Colon (tissue), 2 donors: ENCODE measurements around the gene NCR3LG1.

Source experiments
- FAIRE-seq: peaks from 2 replicates; lab custom pipeline; 2012; peaks lifted over from hg19 to GRCh38; lab: Jason Lieb, UNC
- donor health status: control.
- donor health status: control.

NCR3LG1 gene

GRCh38 chr11:17351510-17352176 lies at the start of gene NCR3LG1:
Gene NCR3LG1, plus strand, starts transcription at chr11:17351800. Its CDS starts 170 bp downstream, at chr11:17351970.
- no peak for FAIRE-seq

- no peak for FAIRE-seq
Measured at GRCh38 chr11:17313349-17314231, 38.0 kb upstream of the NCR3LG1 start.

DNA sequence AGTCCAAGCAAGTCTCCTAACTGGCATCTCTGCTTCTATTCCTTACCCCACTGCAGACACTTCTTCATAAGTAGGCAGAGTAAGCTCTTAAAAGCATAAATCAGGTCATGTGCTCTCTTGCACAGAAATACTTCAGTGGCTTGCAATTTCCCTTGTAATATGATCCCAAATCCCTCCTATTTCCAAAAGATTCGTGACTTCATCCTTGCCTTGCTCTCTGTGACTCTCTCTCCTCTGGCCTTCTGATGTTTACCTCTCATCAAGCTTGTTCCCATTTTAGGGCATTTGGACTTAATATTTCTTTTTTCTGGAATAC lies 37.4 kb upstream of the NCR3LG1 start:
- no peak for FAIRE-seq

DNA sequence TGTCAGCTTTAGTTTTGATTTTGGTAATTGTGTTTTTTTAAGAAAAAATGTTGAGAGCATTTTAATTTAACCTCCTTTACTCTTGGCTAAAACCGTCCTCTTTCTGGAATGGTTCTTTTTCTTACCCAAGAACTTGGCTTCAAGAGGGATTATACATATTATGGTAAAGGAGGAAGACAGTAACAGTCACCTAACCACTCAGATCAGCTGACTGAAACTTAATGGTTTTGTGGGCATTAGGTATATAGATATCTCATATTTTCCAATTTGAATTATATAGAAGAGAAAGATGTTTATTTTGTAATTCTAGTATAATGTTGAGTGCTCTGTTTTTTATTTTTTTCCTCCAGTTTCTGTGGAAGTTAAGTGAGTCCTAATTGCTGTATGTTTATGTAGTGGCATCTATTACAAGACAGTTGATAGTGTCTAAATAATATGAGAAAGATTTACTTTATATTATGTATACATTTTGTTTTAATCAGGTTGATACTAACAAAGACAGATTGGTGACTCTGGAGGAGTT lies 36.6 kb upstream of the NCR3LG1 start:
- FAIRE-seq, result peak; percentile 43

GRCh38 chr11:17328871-17329494 lies 22.6 kb upstream of the NCR3LG1 start:
- FAIRE-seq, result no peak

DNA sequence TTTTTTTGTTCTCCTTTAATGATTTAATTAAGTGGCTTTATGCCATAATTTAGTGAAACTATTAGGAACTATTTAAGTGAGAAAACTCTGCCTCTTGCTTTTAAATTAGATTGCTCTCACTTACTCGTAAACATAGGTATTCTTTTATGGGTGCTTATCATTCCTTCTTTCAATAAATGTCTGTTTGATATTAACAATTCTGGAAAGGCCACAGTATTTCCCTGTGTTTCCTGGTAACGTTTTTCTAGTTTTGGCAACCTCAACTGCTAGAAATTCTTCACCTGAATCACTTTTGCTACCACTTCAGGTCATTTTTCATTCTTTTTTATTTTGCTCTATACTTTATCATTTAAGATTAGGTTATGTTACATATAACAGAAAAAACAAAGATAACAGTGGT lies 19.9 kb upstream of the NCR3LG1 start:
- FAIRE-seq, result no peak

DNA sequence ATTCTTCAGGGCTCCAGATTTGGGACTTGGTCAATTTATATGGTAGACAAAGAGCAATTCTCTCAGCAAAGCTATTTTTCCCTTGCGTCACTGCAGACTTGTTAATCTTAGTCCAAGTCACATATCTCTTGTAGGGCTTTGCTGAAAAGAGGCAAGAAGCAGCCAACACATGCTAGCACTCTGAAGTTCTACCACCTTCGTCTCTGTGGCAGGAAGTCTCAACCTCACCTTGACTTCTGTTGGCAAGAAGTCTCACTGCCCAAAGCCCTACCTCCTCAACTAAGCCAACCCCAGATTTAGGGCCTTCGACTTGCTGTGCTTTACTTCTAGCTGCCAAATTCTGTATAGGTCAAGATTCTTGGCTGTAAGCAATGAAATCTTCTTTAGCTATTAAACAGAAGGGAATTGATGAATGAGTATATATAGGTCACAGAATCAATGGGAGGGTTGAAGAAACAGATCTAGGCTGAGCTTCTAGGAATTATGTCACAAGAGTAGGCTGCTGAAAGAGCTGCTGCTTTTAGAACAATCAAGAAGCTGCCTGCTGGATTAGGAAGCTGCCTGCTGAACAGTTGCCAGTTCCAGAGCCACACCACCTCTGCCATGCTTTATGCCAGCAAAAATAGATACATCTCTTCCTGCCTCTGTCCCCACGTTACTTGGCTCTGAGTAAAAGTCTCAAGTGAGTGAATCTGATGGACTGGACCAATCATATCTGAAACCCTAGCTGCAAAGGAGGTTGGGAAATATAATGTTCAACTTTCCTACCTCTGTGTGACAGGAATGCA lies 17.6 kb upstream of the NCR3LG1 start:
- FAIRE-seq, result no peak

- FAIRE-seq, result no peak
Measured at GRCh38 chr11:17343257-17343656, 8.3 kb upstream of the NCR3LG1 start.

GRCh38 chr11:17343907-17344306 lies 7.7 kb upstream of the NCR3LG1 start:
- FAIRE-seq, result no peak

- no peak for FAIRE-seq
Measured at GRCh38 chr11:17347676-17348075, 3.9 kb upstream of the NCR3LG1 start.

DNA sequence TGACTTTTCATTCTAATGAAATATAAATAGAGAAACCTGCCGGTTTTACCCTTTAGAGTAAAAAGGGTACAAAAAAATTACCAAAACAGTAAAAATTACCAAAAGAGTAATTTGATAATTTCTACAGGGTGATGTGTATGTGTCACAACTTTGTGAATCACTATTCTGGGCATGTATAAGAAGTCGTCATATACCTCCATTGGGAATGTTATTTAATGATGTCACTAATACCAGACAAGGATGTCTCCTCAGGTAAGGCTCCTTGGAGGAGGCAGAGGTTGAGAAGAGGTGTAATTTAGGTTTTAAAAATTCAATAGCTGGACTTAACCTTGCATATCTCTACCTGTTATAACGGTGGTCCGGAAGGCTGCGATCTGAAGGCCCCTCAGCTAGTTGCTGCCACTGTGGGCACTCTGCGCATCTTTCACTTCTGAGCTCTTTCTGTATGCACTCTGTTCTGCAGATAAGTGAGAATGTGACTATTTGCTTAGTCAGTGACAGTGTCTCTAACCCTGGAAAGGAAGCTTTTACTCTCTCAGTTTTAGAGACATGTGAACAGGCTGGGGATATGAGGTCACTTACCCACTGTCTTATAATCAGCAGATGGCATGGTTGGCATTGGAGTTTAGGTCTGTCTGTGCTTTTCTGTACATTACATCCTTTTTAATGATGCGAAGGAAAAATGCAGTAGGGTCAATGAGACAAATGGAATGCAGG lies 987 bp upstream of the NCR3LG1 start:
- FAIRE-seq, result no peak

GRCh38 chr11:17351172-17351509 lies 459 bp upstream of the NCR3LG1 start:
- FAIRE-seq, result no peak

DNA sequence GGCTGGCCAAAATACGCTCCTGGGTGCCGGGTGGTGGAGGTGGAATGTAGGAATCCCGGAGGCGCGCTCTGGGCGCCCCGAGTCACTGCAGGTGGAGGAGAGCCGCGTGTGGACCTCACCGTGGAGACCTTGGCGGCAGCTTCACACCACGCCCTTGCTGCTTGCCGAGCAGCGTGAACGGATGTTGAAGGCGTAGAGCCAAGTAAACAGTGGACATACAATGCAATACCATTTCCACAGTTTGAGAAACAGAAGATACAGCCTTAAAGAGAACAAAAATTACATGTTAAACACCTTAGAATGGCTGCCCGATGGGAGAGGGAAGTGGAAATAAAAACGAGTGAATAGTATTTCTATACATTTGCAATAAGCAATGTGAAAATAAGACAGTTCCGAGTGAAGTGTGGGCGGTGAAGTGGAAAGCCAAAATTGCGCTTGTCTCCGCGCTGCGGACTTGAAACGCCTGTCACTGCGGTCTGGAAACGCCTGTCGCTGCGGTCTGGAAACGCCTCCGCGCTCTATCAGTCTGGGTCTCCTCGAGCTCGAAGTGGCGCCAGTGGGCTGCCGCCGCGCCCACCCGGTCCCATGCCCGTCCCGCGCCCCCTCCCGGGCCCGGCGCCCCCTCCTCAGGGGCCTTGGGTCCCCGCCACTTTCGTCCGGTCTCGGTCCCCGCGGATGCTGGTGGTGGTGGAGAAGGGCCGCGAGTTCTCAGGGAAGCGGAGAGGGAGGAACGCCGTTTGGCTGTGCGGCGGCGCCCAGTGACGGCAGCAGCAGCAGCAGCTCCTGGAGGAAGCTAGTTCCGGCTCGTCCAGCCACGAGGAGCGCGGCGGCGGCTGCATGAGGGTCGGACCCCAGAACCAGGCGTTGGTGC lies 1.6 kb downstream of the NCR3LG1 start:
- no peak for FAIRE-seq

DNA sequence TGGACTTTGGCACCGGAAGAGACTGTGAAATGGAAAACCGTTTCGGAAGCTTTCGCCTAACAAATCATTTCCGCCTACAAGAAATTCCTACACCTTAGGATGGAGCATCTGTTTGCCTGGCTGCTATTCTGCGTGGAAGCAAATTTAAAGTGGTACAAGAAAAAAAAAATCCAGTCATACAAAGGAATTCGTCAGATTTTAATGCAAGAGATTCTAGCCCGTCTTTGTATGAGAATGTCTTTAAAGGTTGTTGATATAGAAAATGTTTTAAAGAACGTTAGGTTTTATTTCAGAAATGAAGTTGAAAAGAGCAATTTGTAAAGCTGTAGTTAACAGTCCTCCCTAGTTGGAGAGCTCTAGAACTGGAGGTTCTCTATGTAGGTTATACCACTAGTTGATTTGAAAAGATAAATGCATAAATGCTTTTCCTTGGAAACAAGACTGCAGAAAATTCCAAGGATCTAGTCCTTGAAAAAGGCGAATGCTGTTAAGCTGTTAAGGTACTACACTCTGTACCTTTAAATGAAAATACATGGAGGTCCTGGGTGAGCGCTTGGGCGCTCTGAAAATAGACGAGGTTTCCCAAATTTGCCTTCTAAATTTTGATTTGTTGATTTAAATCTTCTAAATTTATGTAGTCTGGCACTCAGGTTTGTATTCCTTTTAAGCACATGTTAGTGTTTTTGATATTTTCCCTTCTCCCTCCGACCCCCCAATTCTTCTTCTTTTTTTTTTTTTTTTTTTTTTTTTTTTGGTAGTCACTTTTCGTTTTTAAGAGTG lies 2.4 kb downstream of the NCR3LG1 start:
- FAIRE-seq, result no peak

DNA sequence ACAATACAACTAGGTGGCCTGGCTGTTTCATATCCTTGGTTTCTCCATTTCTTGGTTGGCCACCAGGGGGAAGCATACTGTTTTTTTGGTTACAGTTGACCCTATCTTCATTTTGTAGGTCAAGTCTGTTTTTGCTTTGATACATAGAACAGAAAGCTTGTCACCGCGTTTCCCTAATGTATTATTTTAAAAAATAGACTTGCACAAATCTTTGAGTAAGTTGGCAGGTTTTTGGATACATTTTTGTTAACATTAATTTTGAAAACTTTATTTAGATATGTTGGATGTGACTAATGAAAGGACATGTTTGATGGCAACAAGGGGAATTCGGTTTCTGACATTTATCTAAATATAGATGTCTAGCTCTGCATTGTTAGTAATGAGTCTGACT lies 3.0 kb downstream of the NCR3LG1 start:
- FAIRE-seq, result no peak

- FAIRE-seq, result no peak
Measured at GRCh38 chr11:17366495-17366894, 14.9 kb downstream of the NCR3LG1 start.

- FAIRE-seq, result no peak
Measured at GRCh38 chr11:17368551-17368950, 17.0 kb downstream of the NCR3LG1 start.

DNA sequence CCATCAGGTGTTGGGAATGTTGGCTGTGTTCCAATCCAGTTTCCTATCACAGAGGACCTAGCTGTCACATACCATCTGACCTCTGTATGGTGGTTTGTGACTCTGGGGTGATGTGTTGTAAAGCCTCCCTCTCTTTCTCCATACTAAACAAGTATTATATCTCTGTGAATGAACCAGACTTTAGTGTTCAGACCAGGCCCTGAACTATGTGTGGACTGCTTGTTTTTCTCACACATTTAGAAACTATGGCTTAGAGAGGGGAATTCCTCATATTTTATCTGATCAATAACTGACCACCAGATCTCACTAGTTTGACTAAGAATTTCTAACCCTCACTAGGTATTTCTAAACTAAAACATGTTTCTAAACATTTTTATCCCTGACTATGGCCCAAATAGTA lies 17.5 kb downstream of the NCR3LG1 start:
- FAIRE-seq, result no peak

GRCh38 chr11:17369684-17370243 lies 18.2 kb downstream of the NCR3LG1 start:
- no peak for FAIRE-seq

DNA sequence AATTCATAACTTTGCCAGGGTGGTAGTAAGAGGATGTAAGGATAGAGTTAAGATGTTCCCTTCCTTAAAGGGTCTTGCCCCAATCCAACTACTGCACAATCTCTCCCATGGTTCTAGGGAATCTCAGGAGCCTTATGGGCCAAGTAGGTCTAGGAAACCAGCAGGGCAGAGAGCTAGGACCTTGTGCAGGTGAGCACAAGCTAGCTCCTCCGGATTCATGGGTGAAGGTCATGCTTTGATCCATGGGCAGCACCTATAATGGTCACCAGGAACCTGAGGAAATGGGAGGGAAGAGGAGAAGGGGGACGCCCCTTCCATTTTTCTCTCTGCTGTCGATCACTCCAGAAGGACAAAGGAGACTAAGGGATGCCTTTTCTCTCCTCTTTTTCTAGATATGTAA lies 20.0 kb downstream of the NCR3LG1 start:
- no peak for FAIRE-seq
